HL-60 (cell line): ENCODE data around the gene LRCOL1.

Source experiments
- POLR2AphosphoS5 ChIP-seq: IDR thresholded peaks from 2 replicates; pipeline ENCODE4 v1.6.1; 2012; ENCODE audit warnings: low read depth
- TF ChIP-seq, protein P1 (sequence below): IDR thresholded peaks from one replicate; pipeline ENCODE4 v1.5.1; 2011; ENCODE audit warnings: low read length, control low read depth, inconsistent platforms; ENCODE audit not compliant: insufficient read depth

DNA sequence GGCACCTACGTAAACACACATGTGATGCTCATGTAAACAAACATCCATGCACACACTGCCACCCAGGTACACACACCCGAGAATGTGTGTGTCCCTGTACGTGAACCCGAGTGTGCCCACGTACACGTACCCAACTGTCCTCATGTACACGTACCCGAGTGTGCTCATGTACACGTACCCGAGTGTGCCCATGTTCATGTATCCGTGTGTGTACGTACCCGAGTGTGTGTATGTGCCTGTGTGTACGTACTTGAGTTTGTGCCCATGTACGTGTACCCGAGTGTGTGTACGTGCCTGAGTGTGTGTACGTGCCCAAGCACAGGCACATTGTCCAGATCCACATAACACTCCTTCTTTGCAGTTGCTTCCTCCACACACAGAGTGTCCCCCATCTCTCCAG lies 45.0 kb downstream of the LRCOL1 start:
- TF ChIP-seq, protein P1, sequence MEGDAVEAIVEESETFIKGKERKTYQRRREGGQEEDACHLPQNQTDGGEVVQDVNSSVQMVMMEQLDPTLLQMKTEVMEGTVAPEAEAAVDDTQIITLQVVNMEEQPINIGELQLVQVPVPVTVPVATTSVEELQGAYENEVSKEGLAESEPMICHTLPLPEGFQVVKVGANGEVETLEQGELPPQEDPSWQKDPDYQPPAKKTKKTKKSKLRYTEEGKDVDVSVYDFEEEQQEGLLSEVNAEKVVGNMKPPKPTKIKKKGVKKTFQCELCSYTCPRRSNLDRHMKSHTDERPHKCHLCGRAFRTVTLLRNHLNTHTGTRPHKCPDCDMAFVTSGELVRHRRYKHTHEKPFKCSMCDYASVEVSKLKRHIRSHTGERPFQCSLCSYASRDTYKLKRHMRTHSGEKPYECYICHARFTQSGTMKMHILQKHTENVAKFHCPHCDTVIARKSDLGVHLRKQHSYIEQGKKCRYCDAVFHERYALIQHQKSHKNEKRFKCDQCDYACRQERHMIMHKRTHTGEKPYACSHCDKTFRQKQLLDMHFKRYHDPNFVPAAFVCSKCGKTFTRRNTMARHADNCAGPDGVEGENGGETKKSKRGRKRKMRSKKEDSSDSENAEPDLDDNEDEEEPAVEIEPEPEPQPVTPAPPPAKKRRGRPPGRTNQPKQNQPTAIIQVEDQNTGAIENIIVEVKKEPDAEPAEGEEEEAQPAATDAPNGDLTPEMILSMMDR: no peak
- TF ChIP-seq POLR2AphosphoS5: 0 out of 2 replicates have a peak, but pooled peaks have one; percentile 3
